Breast epithelium (tissue), 4 donors: ENCODE data around the gene GABRB2. TPM values are rescaled to one million over a fixed set of nuclear protein-coding genes. Genes with fewer than 3 reads are reported as not detected.

Source experiments
- DNase-seq, 2 donors: peaks; one replicate each; pipeline ENCODE4 v3.0.0-alpha.2; 2019; ENCODE audit warnings: low spot score in 2 of 2
- H3K27ac ChIP-seq, 2 donors: fragments of 200-600 bp; sonication (generic) in 1 of 2; one replicate each; pipeline ENCODE4 v1.5.1; 2016 to 2019; ENCODE audit warnings: mild to moderate bottlenecking in 1 of 2
- H3K27me3 ChIP-seq, 2 donors: fragments of 200-600 bp; sonication (generic) in 1 of 2; one replicate each; pipeline versions ENCODE4 v1.5.1 to v1.6.0; 2017 to 2019; ENCODE audit warnings: control low read depth in 1 of 2, mild to moderate bottlenecking in 1 of 2
- H3K36me3 ChIP-seq: fragments of 200-600 bp; one replicate; pipeline ENCODE4 v1.5.1; 2019
- H3K4me1 ChIP-seq, 2 donors: fragments of 200-600 bp; sonication (generic); one replicate each; pipeline ENCODE4 v1.5.1; 2016 to 2019; ENCODE audit warnings: control low read depth in 1 of 2
- H3K4me3 ChIP-seq, 3 donors: fragments of 200-600 bp; sonication (generic); 1 replicate in 2 of 3; 2 replicates in 1 of 3; pipeline ENCODE4 v1.5.1; 2016 to 2019; ENCODE audit warnings: mild to moderate bottlenecking in 3 of 3, moderate library complexity in 2 of 3
- H3K9me3 ChIP-seq, 2 donors: fragments of 200-600 bp; sonication (generic) in 1 of 2; one replicate each; pipeline ENCODE4 v1.5.1; 2016 to 2019; ENCODE audit warnings: control low read depth in 1 of 2
- POLR2A ChIP-seq: fragments of 450-650 bp; IDR thresholded peaks from one replicate; pipeline ENCODE4 v1.6.1; 2016; ENCODE audit warnings: antibody characterized with exemption, mild to moderate bottlenecking, moderate library complexity
- POLR2AphosphoS5 ChIP-seq, 3 donors: sonication (generic); formaldehyde crosslinking; IDR thresholded peaks; one replicate each; pipeline ENCODE4 v1.6.1; 2017; ENCODE audit warnings: antibody characterized with exemption in 3 of 3
- intact Hi-C: fragments of 100-400 bp; cut with DNase I; formaldehyde crosslinking; loops from one replicate; pipeline ENCODE4 v1.15.1; 2023; ENCODE audit warnings: low total_unique reads
- total RNA-seq, 3 donors: library from RNA; depleted of rRNA; stranded (reverse); fragments of >200 nt; gene quantifications; one replicate each; pipeline ENCODE4 v1.1.0, GENCODE V29; 2016
- TF ChIP-seq, protein P1 (sequence below), 3 donors: fragments of 450-650 bp; IDR thresholded peaks; one replicate each; pipeline ENCODE4 v1.5.1; 2016 to 2017; ENCODE audit warnings: antibody characterized with exemption in 3 of 3, mild to moderate bottlenecking in 3 of 3, moderate library complexity in 3 of 3

Gene GABRB2
- total RNA-seq, 3 donors from 2014 or later = 0.33 to 10.7 (median 2.5) TPM

GRCh38 chr5:161340012-161340411 lies 206.5 kb downstream of the GABRB2 start:
- TF ChIP-seq, protein P1, sequence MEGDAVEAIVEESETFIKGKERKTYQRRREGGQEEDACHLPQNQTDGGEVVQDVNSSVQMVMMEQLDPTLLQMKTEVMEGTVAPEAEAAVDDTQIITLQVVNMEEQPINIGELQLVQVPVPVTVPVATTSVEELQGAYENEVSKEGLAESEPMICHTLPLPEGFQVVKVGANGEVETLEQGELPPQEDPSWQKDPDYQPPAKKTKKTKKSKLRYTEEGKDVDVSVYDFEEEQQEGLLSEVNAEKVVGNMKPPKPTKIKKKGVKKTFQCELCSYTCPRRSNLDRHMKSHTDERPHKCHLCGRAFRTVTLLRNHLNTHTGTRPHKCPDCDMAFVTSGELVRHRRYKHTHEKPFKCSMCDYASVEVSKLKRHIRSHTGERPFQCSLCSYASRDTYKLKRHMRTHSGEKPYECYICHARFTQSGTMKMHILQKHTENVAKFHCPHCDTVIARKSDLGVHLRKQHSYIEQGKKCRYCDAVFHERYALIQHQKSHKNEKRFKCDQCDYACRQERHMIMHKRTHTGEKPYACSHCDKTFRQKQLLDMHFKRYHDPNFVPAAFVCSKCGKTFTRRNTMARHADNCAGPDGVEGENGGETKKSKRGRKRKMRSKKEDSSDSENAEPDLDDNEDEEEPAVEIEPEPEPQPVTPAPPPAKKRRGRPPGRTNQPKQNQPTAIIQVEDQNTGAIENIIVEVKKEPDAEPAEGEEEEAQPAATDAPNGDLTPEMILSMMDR (IDR thresholded peaks at IDR 0.05) = no peak
- no peak for TF ChIP-seq POLR2AphosphoS5 (IDR thresholded peaks at IDR 0.05)
- no peak for TF ChIP-seq POLR2A
- no peak overlapping the region for H3K27ac ChIP-seq
- H3K27me3 ChIP-seq = no peaks in the 10 kb centered on the region
- intact Hi-C loops = no loop called here
- no peaks in the 10 kb centered on the region for H3K4me1 ChIP-seq
- H3K36me3 ChIP-seq = no peaks in the 10 kb centered on the region
- no peak for DNase-seq
- H3K4me3 ChIP-seq = no peak overlapping the region
- H3K9me3 ChIP-seq = no peaks in the 10 kb centered on the region

GRCh38 chr5:161333194-161333880 lies 213.2 kb downstream of the GABRB2 start:
- no peaks in the 10 kb centered on the region for H3K36me3 ChIP-seq
- H3K9me3 ChIP-seq = no peaks in the 10 kb centered on the region
- no peak for TF ChIP-seq POLR2A
- no peak for TF ChIP-seq POLR2AphosphoS5 (IDR thresholded peaks at IDR 0.05)
- TF ChIP-seq, protein P1 (IDR thresholded peaks at IDR 0.05) = no peak
- H3K27ac ChIP-seq = no peak overlapping the region
- no peak overlapping the region for H3K4me3 ChIP-seq
- no peak for DNase-seq
- H3K27me3 ChIP-seq = no peaks in the 10 kb centered on the region
- no peaks in the 10 kb centered on the region for H3K4me1 ChIP-seq
- intact Hi-C loops = no loop called here

- DNase-seq = no peak
- Histone ChIP-seq H3K4me3 (no peak overlapping the region), H3K27me3 (no peaks in the 10 kb centered on the region), H3K9me3 (no peaks in the 10 kb centered on the region), H3K27ac (no peak overlapping the region), H3K36me3 (no peaks in the 10 kb centered on the region), H3K4me1 (no peaks in the 10 kb centered on the region)
- TF ChIP-seq, protein P1 (IDR thresholded peaks at IDR 0.05) = no peak
- TF ChIP-seq POLR2A = no peak
- no peak for TF ChIP-seq POLR2AphosphoS5 (IDR thresholded peaks at IDR 0.05)
- intact Hi-C loops = no loop called here
These were observed 214.2 kb downstream of the GABRB2 start for GRCh38 chr5:161332343-161332742.

DNA sequence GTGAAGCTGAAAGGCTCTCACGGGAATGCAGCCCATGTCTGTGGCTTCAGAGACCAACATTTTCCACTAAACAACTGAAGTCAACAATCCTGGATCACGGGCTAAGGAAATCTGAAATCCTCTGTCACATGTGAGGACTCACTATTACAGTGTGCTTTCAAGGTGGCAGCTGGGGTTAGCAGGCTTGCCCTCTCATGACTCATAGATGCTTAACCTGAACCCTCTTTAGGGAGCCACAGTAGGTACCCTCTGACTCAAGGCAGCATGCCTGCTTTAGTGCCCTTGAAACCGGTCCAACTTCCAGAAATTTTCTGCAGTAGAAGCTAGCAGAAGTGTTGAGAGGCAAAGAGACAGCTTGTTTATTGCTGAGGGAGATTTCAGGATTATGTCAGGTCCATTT lies 232.5 kb downstream of the GABRB2 start:
- Histone ChIP-seq H3K4me1 (no peaks in the 10 kb centered on the region), H3K4me3 (no peak overlapping the region), H3K27ac (no peak overlapping the region), H3K36me3 (no peaks in the 10 kb centered on the region), H3K9me3 (no peaks in the 10 kb centered on the region), H3K27me3 (no peaks in the 10 kb centered on the region)
- no peak for TF ChIP-seq POLR2A
- TF ChIP-seq, protein P1 (IDR thresholded peaks at IDR 0.05) = no peak
- TF ChIP-seq POLR2AphosphoS5 (IDR thresholded peaks at IDR 0.05) = no peak
- DNase-seq = no peak
- intact Hi-C loops = no loop called here

GRCh38 chr5:161312882-161313281 lies 233.6 kb downstream of the GABRB2 start:
- Histone ChIP-seq H3K27me3 (no peaks in the 10 kb centered on the region), H3K4me3 (no peak overlapping the region), H3K27ac (no peak overlapping the region), H3K4me1 (no peaks in the 10 kb centered on the region), H3K36me3 (no peaks in the 10 kb centered on the region), H3K9me3 (no peaks in the 10 kb centered on the region)
- no peak for TF ChIP-seq POLR2A
- TF ChIP-seq, protein P1 (IDR thresholded peaks at IDR 0.05) = no peak
- TF ChIP-seq POLR2AphosphoS5 (IDR thresholded peaks at IDR 0.05) = no peak
- intact Hi-C loops = no loop called here
- no peak for DNase-seq
